HT-29 (cell line): ENCODE results near the gene NOD2. TPM values are rescaled to one million over a fixed set of nuclear protein-coding genes. Genes with fewer than 3 reads are reported as not detected.

Experiments
- DNase-seq: peaks from one replicate; pipeline ENCODE4 v3.0.0-alpha.2; 2015; ENCODE audit warnings: low spot score
- small RNA-seq: library from RNA; depleted of rRNA; stranded (forward); fragments of <200 nt; gene quantifications from one replicate; pipeline ENCODE3, GENCODE V24; 2014
- total RNA-seq: library from RNA; depleted of rRNA; stranded (reverse); fragments of >200 nt; shearing (Covaris generic); gene quantifications from 2 replicates; pipeline ENCODE4 v1.2.3, GENCODE V29; 2014; rRNA removed

Gene NOD2
- total RNA-seq, 1 experiment from 2014 or later, result not detected

- no peak for DNase-seq
These were observed 87.6 kb downstream of the NOD2 start for GRCh38 chr16:50781043-50781442.

GRCh38 chr16:50781518-50781917 lies 88.1 kb downstream of the NOD2 start:
- no peak for DNase-seq

Small RNA genes lying within 50 kb of the gene (small RNA-seq; reads per million reads assigned to genes)
- gene MIR3181, result not detected

Other genes with a start within 250 kb of the NOD2 start
- gene NKD1, start 145.2 kb upstream of the NOD2 start, total RNA-seq, result 0.10 and 0.13 TPM in 2 replicates
- 0.23 TPM in 1 of 2 replicates, not detected in the other for gene SNX20, start 12.3 kb upstream of the NOD2 start, total RNA-seq
- gene CYLD, start 48.5 kb downstream of the NOD2 start, total RNA-seq, result 3.5 and 5.2 TPM in 2 replicates